ENCODE results near the gene C2CD3. TPM values are rescaled to one million over a fixed set of nuclear protein-coding genes. Genes with fewer than 3 reads are reported as not detected.
A peak's percentile ranks its signal among the peaks of the same experiment; 100 is the strongest.

The C2CD3 gene
- total and polyA plus RNA-seq, 10 of the 15 experiments (the other 5 are each of a cell fraction or from before 2014, with no cell fraction given): 2.3 to 24.0 (median 16.3) TPM

DNA sequence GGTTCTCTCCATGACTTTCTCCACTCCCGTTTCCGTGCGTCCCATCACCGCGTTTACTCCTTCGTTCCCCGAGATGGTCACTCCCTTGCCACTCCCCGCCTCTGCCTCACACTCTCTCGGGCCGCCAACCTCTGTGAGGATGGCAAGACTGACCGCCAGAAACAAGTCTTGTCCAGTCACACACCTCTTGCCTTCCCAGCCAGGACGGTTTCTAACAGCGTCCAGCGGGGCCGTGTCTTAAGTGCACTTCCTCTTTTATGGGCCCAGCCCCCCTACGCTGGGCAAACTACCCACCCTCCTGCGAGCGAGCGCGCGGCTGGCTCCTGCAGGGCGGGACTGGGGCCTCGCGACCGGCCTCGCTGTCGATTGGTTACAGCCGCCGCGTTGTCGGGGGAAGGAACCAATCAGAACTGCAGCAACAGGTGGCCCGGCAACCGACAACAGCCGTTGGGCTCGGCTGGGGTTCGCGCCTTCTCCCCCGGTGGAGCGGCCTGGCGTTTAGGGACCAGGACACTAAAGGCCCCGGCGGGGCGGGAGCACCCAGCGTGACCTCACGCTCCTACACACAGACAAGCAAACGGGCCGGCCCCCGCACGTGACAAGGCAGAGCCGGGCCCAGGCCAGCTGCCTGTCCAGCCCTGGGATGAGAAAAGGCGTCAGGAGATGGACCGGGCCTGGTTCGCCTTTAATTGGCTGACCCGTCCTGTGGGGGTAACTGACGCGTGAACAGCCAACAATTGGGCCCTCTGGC lies 187.6 kb downstream of the C2CD3 start (continued):
- TF ChIP-seq, protein P1, sequence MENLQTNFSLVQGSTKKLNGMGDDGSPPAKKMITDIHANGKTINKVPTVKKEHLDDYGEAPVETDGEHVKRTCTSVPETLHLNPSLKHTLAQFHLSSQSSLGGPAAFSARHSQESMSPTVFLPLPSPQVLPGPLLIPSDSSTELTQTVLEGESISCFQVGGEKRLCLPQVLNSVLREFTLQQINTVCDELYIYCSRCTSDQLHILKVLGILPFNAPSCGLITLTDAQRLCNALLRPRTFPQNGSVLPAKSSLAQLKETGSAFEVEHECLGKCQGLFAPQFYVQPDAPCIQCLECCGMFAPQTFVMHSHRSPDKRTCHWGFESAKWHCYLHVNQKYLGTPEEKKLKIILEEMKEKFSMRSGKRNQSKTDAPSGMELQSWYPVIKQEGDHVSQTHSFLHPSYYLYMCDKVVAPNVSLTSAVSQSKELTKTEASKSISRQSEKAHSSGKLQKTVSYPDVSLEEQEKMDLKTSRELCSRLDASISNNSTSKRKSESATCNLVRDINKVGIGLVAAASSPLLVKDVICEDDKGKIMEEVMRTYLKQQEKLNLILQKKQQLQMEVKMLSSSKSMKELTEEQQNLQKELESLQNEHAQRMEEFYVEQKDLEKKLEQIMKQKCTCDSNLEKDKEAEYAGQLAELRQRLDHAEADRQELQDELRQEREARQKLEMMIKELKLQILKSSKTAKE (IDR thresholded peaks at IDR 0.05; ENCODE audit: low read depth, poor library complexity, severe bottlenecking): no peak
- no peak for TF ChIP-seq MTA3 (IDR thresholded peaks at IDR 0.05; ENCODE audit: borderline replicate concordance, low read length)
- peak; percentile 82 for TF ChIP-seq HDGF (IDR thresholded peaks at IDR 0.05)
- TF ChIP-seq, protein P2, sequence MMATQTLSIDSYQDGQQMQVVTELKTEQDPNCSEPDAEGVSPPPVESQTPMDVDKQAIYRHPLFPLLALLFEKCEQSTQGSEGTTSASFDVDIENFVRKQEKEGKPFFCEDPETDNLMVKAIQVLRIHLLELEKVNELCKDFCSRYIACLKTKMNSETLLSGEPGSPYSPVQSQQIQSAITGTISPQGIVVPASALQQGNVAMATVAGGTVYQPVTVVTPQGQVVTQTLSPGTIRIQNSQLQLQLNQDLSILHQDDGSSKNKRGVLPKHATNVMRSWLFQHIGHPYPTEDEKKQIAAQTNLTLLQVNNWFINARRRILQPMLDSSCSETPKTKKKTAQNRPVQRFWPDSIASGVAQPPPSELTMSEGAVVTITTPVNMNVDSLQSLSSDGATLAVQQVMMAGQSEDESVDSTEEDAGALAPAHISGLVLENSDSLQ (IDR thresholded peaks at IDR 0.05): peak; percentile 68; the same call in 1 of the 2 replicates
- TF ChIP-seq, protein P3, sequence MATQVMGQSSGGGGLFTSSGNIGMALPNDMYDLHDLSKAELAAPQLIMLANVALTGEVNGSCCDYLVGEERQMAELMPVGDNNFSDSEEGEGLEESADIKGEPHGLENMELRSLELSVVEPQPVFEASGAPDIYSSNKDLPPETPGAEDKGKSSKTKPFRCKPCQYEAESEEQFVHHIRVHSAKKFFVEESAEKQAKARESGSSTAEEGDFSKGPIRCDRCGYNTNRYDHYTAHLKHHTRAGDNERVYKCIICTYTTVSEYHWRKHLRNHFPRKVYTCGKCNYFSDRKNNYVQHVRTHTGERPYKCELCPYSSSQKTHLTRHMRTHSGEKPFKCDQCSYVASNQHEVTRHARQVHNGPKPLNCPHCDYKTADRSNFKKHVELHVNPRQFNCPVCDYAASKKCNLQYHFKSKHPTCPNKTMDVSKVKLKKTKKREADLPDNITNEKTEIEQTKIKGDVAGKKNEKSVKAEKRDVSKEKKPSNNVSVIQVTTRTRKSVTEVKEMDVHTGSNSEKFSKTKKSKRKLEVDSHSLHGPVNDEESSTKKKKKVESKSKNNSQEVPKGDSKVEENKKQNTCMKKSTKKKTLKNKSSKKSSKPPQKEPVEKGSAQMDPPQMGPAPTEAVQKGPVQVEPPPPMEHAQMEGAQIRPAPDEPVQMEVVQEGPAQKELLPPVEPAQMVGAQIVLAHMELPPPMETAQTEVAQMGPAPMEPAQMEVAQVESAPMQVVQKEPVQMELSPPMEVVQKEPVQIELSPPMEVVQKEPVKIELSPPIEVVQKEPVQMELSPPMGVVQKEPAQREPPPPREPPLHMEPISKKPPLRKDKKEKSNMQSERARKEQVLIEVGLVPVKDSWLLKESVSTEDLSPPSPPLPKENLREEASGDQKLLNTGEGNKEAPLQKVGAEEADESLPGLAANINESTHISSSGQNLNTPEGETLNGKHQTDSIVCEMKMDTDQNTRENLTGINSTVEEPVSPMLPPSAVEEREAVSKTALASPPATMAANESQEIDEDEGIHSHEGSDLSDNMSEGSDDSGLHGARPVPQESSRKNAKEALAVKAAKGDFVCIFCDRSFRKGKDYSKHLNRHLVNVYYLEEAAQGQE (IDR thresholded peaks at IDR 0.05; ENCODE audit: low read depth, low read length): no peak
- peak; percentile 36; the same call in 1 of the 2 replicates for TF ChIP-seq EED (IDR thresholded peaks at IDR 0.05; ENCODE audit: low read depth)
- TF ChIP-seq EP300 (IDR thresholded peaks at IDR 0.05; ENCODE audit: borderline replicate concordance in 1 of 2, control insufficient read depth in 1 of 2, low read depth in 2 of 2, low read length in 2 of 2): peak in 1 of 2 experiments; percentile 4; a peak in 1 of 4 replicates
- TF ChIP-seq TCF3 (IDR thresholded peaks at IDR 0.05; ENCODE audit: borderline replicate concordance, insufficient read depth, low read depth, low read length): peak; percentile 78; the same call in 1 of the 2 replicates
- no peak for TF ChIP-seq FOXM1 (IDR thresholded peaks at IDR 0.05; ENCODE audit: low read depth, low read length)
- TF ChIP-seq MEF2B (IDR thresholded peaks at IDR 0.05; ENCODE audit: partially characterized antibody, poor library complexity, severe bottlenecking): peak; percentile 38
- no peak for TF ChIP-seq NFYA (IDR thresholded peaks at IDR 0.05; ENCODE audit: borderline replicate concordance, low read depth, low read length)
- no peak for TF ChIP-seq FOXK2 (IDR thresholded peaks at IDR 0.05)
- peak; percentile 97 for TF ChIP-seq POLR2AphosphoS5 (IDR thresholded peaks at IDR 0.05; ENCODE audit: low read length)
- TF ChIP-seq SMARCA5 (IDR thresholded peaks at IDR 0.05): peak; percentile 98
- TF ChIP-seq, protein P4, sequence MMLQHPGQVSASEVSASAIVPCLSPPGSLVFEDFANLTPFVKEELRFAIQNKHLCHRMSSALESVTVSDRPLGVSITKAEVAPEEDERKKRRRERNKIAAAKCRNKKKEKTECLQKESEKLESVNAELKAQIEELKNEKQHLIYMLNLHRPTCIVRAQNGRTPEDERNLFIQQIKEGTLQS (IDR thresholded peaks at IDR 0.05; ENCODE audit: borderline replicate concordance, extremely low read depth, low read depth, low read length): no peak
- TF ChIP-seq, protein P5, sequence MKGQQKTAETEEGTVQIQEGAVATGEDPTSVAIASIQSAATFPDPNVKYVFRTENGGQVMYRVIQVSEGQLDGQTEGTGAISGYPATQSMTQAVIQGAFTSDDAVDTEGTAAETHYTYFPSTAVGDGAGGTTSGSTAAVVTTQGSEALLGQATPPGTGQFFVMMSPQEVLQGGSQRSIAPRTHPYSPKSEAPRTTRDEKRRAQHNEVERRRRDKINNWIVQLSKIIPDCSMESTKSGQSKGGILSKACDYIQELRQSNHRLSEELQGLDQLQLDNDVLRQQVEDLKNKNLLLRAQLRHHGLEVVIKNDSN (IDR thresholded peaks at IDR 0.05; ENCODE audit: borderline replicate concordance, extremely low read length, insufficient read depth, low read depth, low read length): peak; percentile 74
- TF ChIP-seq, protein P6, sequence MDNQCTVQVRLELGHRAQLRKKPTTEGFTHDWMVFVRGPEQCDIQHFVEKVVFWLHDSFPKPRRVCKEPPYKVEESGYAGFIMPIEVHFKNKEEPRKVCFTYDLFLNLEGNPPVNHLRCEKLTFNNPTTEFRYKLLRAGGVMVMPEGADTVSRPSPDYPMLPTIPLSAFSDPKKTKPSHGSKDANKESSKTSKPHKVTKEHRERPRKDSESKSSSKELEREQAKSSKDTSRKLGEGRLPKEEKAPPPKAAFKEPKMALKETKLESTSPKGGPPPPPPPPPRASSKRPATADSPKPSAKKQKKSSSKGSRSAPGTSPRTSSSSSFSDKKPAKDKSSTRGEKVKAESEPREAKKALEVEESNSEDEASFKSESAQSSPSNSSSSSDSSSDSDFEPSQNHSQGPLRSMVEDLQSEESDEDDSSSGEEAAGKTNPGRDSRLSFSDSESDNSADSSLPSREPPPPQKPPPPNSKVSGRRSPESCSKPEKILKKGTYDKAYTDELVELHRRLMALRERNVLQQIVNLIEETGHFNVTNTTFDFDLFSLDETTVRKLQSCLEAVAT (IDR thresholded peaks at IDR 0.05): peak; percentile 81
- 0 out of 2 replicates have a peak, but pooled peaks have one; percentile 45 for TF ChIP-seq NR2F1 (conservative IDR thresholded peaks at IDR 0.05)
